ENCODE results near the gene HMCN1. TPM values are rescaled to one million over a fixed set of nuclear protein-coding genes. Genes with fewer than 3 reads are reported as not detected.

The HMCN1 gene
- total RNA-seq, 1 experiment from 2014 or later = 0.23 TPM

DNA sequence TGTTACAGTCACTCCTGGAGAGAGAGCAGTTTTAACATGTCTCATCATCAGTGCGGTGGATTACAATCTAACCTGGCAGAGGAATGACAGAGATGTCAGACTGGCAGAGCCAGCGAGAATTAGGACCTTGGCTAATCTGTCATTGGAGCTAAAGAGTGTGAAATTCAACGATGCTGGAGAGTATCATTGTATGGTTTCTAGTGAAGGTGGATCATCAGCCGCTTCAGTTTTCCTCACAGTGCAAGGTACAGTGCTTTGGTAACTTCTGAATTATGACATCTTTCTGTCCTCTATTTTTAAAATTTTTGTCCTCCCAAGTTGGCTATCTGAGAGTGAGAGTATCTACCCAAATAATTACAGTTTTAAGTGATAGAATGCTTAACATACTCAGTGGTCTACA lies 199.4 kb downstream of the HMCN1 start:
- DNase-seq (ENCODE audit: low read depth, low spot score) (no peak), ATAC-seq (no peak)
- no peak overlapping the region for H3K27ac ChIP-seq (ENCODE audit: low read length)
- no peaks in the 10 kb centered on the region for H3K36me3 ChIP-seq (ENCODE audit: control insufficient read depth, insufficient read depth, low read length)
- H3K27me3 ChIP-seq (ENCODE audit: control insufficient read depth, insufficient read depth, low read length) = no peaks in the 10 kb centered on the region
- BruUV-seq (replicated peaks) = no TSS peak
- in situ Hi-C loops (cut with HindIII; ENCODE audit: low pct_unique_long_range_greater_than_20kb, low sequenced_read_pairs) = no loop called here
- CTCF ChIA-PET = no interaction called here
- H3K4me1 ChIP-seq (ENCODE audit: control insufficient read depth, insufficient read depth, low read length) = no peaks in the 10 kb centered on the region
- H3K9me3 ChIP-seq (ENCODE audit: control insufficient read depth, insufficient read depth, low read depth, low read length) = no peaks in the 10 kb centered on the region
- TF ChIP-seq POLR2AphosphoS5 (IDR thresholded peaks at IDR 0.05; ENCODE audit: low read depth, low read length) (no peak), SIN3A (IDR thresholded peaks at IDR 0.05; ENCODE audit: borderline replicate concordance, insufficient read depth, low read depth, low read length) (no peak), TCF7L2 (IDR thresholded peaks at IDR 0.05; ENCODE audit: low read depth, low read length) (no peak), CTCF (IDR thresholded peaks at IDR 0.05) (no peak), REST (IDR thresholded peaks at IDR 0.05; ENCODE audit: insufficient read depth in 1 of 2, low read depth in 2 of 2, low read length in 1 of 2) (no peak)
- POLR2A ChIA-PET = no interaction called here
- no peak overlapping the region for H3K4me3 ChIP-seq (ENCODE audit: low read depth in 2 of 2, low read length in 2 of 2)
- intact Hi-C loops (cut with micrococcal nuclease; ENCODE audit: unreplicated experiment) = no loop called here

DNA sequence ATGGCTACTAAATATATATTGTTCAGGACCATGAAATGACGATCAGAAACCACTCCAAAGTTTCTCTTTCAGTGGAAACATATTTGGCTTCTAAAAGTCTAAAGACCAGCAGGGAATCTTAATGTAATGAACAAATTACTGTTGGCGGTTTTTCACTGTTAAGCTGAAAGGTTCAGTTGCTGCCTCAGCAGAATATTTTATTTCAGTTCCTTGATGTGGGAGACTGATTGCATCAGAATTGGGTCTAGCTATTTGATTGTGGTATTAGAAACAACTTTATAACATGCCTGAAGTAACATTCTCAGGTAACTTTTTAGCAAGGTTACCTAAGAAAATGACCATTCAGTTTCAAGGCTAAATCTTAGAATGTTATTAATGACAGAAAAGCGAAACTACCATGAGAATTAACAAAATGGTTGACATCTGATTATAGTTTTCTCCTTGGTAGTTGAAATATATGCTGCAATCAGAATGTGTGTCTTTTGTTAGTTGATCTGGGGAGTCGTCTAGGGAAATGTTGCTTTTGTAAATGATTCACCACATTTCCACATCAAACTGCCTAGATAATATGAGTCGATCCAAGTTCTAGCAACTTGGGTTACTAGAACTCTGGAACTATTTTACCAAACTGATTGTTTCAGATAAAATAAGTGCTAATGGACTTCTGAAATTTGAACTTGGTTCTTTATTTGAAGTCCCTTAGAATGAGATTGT lies 200.4 kb downstream of the HMCN1 start:
- Histone ChIP-seq H3K36me3 (ENCODE audit: control insufficient read depth, insufficient read depth, low read length) (no peaks in the 10 kb centered on the region), H3K4me3 (ENCODE audit: low read depth in 2 of 2, low read length in 2 of 2) (no peak overlapping the region), H3K4me1 (ENCODE audit: control insufficient read depth, insufficient read depth, low read length) (no peaks in the 10 kb centered on the region), H3K27me3 (ENCODE audit: control insufficient read depth, insufficient read depth, low read length) (no peaks in the 10 kb centered on the region), H3K27ac (ENCODE audit: low read length) (no peak overlapping the region), H3K9me3 (ENCODE audit: control insufficient read depth, insufficient read depth, low read depth, low read length) (no peaks in the 10 kb centered on the region)
- ATAC-seq (no peak), DNase-seq (ENCODE audit: low read depth, low spot score) (no peak)
- CTCF ChIA-PET = interaction anchor here (0.7 kb wide), 1 partner anchor 83 kb away, joined by 3 read pairs; no protein-coding TSS in a partner anchor
- POLR2A ChIA-PET = no interaction called here
- BruUV-seq (replicated peaks) = no TSS peak
- TF ChIP-seq CTCF (IDR thresholded peaks at IDR 0.05) (no peak), POLR2AphosphoS5 (IDR thresholded peaks at IDR 0.05; ENCODE audit: low read depth, low read length) (no peak), SIN3A (IDR thresholded peaks at IDR 0.05; ENCODE audit: borderline replicate concordance, insufficient read depth, low read depth, low read length) (no peak), TCF7L2 (IDR thresholded peaks at IDR 0.05; ENCODE audit: low read depth, low read length) (no peak), REST (IDR thresholded peaks at IDR 0.05; ENCODE audit: insufficient read depth in 1 of 2, low read depth in 2 of 2, low read length in 1 of 2) (no peak)
- intact Hi-C loops (cut with micrococcal nuclease; ENCODE audit: unreplicated experiment) = no loop called here
- in situ Hi-C loops (cut with HindIII; ENCODE audit: low pct_unique_long_range_greater_than_20kb, low sequenced_read_pairs) = no loop called here

Measured in Panc1 (cell line).